Activated naive CD8-positive, alpha-beta T cell treated with anti-CD3 and anti-CD28 coated beads, Interleukin-2, amount 50 U/mL, for 24 hours (primary cell): Measurements from ENCODE around the gene SND1.
A peak's percentile ranks its signal among the peaks of the same experiment; 100 is the strongest.

Experiments
- ATAC-seq: fragments of 150-1000 bp; cut with Tn5 transposase; one replicate; pipeline ENCODE4 v1.10.0; 2021
- DNase-seq: peaks from one replicate; pipeline ENCODE4 v3.0.0; 2021
- H3K27ac Mint-ChIP-seq: one replicate; pipeline ENCODE4 v1.8.0; 2021; ENCODE audit warnings: mild to moderate bottlenecking, mixed read lengths
- H3K27me3 Mint-ChIP-seq: one replicate; pipeline ENCODE4 v1.8.0; 2021; ENCODE audit warnings: mixed read lengths
- H3K36me3 Mint-ChIP-seq: one replicate; pipeline ENCODE4 v1.8.0; 2021; ENCODE audit warnings: low read depth, mixed read lengths
- H3K4me1 Mint-ChIP-seq: one replicate; pipeline ENCODE4 v1.8.0; 2021; ENCODE audit warnings: mixed read lengths
- H3K4me3 Mint-ChIP-seq: one replicate; pipeline ENCODE4 v1.8.0; 2021; ENCODE audit warnings: mild to moderate bottlenecking, moderate library complexity, mixed read lengths
- H3K9me3 Mint-ChIP-seq: one replicate; pipeline ENCODE4 v1.8.0; 2021; ENCODE audit warnings: mixed read lengths

The SND1 gene

DNA sequence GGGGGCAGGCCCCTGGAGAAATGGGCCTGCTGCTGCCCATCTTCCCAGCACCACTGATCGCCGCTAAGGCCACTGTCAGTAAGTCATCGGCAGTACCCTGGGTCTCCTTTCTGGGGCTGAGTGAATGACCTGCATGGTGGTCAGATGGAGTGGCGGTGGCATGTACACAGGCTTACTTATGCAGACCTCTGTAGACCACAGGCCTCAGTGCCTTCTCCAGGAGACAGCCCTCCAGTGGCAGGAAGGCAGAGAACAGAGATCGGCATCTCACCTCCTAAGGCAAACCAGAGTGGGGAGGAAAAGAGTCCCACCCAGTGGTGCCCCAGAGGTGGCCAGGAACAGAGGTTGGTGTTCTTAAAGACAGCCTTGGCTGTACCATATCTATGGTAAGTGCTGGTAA lies 402.0 kb downstream of the SND1 start:
- Mint-ChIP-seq H3K27ac (no peak overlapping the region), H3K27me3 (no peaks in the 10 kb centered on the region), H3K4me3 (no peak overlapping the region), H3K9me3 (no peaks in the 10 kb centered on the region), H3K36me3 (peaks cover 17% of the 10 kb centered on the region), H3K4me1 (peaks cover 50% of the 10 kb centered on the region)
- no peak for ATAC-seq
- DNase-seq = no peak

DNA sequence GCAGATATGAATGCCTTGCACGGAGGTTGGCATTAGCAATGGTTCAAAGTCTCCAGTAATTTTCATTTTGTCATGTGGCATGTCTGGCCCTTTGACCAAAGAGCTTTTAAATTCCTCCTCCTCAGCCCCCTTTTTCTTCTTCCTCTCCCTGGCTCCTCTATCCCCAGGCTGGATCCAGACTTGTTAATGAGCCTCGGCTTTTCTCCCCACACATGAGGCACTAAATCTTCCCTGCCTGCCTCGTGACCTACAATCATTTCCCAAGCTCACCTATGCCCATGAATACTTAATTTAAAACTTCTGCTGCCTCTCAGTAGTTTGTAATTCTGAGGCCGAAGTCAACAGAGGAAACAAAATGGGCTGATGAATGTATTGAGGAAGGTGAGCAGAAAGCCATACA lies 402.5 kb downstream of the SND1 start:
- Mint-ChIP-seq H3K27me3 (no peaks in the 10 kb centered on the region), H3K27ac (no peak overlapping the region), H3K36me3 (peaks cover 14% of the 10 kb centered on the region), H3K9me3 (no peaks in the 10 kb centered on the region), H3K4me3 (no peak overlapping the region), H3K4me1 (peaks cover 50% of the 10 kb centered on the region)
- ATAC-seq (no peak), DNase-seq (no peak)

DNA sequence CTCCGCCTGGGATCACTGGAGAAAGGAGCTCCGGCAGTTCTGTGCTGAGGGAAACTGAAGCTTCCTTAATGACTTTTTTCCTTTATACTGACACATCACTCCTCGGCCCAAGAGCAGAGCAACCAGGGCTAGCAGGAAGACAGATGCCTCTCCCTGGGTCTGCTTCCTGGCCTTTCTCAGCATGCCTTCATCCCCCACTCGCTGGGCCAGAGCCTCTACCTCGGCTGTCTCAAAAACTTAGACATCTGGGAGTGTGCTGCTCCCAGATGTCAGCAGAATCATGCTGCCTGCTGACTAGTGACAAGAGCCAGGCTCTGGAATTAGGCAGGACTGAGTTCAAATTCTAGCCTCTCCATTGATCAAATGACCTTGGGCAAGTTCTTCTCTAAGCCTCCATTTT lies 403.6 kb downstream of the SND1 start:
- Mint-ChIP-seq H3K4me1 (peaks cover 54% of the 10 kb centered on the region), H3K9me3 (no peaks in the 10 kb centered on the region), H3K27ac (no peak overlapping the region), H3K27me3 (no peaks in the 10 kb centered on the region), H3K36me3 (peaks cover 14% of the 10 kb centered on the region), H3K4me3 (no peak overlapping the region)
- ATAC-seq (no peak), DNase-seq (no peak)

DNA sequence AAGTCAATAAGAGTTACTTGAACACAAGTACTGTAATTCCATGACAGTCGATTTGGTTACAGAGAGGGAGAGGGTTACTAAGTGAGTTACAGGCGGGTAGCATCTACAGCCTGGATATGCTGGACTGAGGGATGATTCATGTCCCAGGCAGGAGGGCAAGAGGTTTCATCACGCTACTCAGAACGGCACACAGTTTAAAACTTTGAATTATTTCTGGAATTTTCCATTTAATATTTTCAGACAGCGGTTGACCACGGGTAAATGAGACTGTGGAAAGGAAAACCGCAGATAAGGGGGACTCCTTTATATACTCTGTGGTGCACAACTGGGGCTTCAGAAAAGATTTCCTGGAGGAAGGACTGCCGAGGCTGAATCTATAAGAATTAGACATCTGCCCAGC lies 404.9 kb downstream of the SND1 start:
- DNase-seq (no peak), ATAC-seq (no peak)
- H3K36me3 Mint-ChIP-seq = peaks cover 12% of the 10 kb centered on the region
- no peak overlapping the region for H3K27ac Mint-ChIP-seq
- H3K9me3 Mint-ChIP-seq = no peaks in the 10 kb centered on the region
- peaks cover 48% of the 10 kb centered on the region for H3K4me1 Mint-ChIP-seq
- H3K4me3 Mint-ChIP-seq = no peak overlapping the region
- H3K27me3 Mint-ChIP-seq = no peaks in the 10 kb centered on the region

DNA sequence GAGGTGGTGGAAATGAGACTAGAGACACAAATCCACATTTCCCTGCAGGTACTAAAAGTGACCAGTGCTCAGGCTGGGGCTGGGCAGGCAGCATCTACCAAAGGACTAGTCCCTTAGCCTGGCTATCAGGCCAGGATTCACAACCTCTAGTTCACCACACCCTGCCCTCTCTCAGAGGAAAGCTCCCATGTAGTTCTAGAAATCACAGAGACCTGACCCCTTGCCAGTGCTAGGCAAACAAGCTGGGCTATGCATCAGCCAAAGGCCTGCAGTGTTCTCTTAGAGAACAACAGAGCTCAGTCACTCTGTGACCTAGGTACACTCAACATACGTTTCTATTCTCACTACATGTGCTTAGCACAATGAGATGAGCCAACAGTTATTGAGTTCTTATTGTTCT lies 405.9 kb downstream of the SND1 start:
- DNase-seq (no peak), ATAC-seq (no peak)
- no peaks in the 10 kb centered on the region for H3K27me3 Mint-ChIP-seq
- peaks cover 43% of the 10 kb centered on the region for H3K4me1 Mint-ChIP-seq
- H3K9me3 Mint-ChIP-seq = no peaks in the 10 kb centered on the region
- H3K36me3 Mint-ChIP-seq = peaks cover 12% of the 10 kb centered on the region
- no peak overlapping the region for H3K4me3 Mint-ChIP-seq
- no peak overlapping the region for H3K27ac Mint-ChIP-seq

DNA sequence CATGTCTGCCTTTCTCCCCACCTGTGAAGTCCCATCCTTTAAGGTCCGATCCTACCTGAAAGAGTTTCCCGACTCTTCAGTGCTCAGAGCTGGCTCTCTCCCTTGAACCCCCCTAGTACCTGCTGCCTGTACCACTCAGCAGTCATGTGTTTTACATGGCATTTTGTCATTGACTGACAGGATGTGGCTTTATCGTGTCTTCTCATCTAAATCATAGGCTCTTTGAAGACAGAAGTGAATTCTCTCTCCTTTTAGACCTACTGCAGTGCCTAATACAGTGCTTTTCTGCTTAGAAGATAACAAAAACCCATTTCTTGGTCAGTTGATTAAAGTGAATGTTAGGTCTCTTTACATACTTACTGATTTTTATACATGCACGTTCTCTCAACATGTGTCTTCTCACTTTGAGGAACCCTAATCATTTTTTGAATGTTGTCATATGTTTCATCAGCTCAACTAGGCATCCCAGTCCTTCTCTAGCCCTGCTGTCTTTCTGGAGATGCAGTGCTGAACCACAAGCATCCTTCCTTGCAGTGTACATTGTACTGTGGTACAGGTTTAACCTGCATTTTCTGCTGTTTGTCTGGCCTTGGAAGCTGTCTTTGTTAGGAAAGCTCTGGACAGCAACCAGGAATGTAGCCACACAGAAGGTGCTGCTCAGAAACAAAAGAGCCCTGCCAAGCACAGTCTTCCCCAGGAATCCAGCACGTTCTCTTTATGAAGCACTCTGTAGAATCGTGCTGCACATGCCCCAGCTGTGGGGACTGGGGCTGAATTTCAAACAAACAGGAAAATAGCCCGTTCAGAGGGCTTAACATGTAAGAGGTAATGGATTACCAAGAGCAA lies 407.4 kb downstream of the SND1 start:
- no peak overlapping the region for H3K4me3 Mint-ChIP-seq
- peaks cover 13% of the 10 kb centered on the region for H3K36me3 Mint-ChIP-seq
- peaks cover 46% of the 10 kb centered on the region for H3K4me1 Mint-ChIP-seq
- DNase-seq (no peak), ATAC-seq (peak; percentile 72)
- H3K27me3 Mint-ChIP-seq = no peaks in the 10 kb centered on the region
- H3K9me3 Mint-ChIP-seq = no peaks in the 10 kb centered on the region
- H3K27ac Mint-ChIP-seq = peak overlapping the region; percentile 28

DNA sequence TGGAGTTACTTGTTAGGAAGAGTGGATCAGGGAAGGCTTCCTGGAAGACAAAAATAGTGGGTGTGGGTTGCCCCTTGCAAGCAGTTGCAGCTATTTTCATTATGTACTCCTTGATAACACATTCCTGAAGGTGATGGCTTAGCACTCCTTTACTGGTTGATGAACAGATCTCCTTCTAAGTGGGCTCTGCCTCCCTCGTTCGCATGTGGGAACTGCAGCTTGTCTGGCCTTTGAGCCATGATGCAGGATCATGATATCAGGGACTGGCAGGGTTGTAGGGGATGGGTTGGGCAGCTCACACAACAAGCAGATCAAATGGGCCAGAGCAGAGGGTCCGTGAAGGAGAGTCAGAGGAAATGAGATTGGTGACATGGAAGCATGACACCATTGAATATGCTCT lies 408.0 kb downstream of the SND1 start:
- Mint-ChIP-seq H3K27ac (no peak overlapping the region), H3K4me1 (peaks cover 51% of the 10 kb centered on the region), H3K9me3 (no peaks in the 10 kb centered on the region), H3K27me3 (no peaks in the 10 kb centered on the region), H3K36me3 (peaks cover 16% of the 10 kb centered on the region), H3K4me3 (no peak overlapping the region)
- DNase-seq (no peak), ATAC-seq (no peak)

DNA sequence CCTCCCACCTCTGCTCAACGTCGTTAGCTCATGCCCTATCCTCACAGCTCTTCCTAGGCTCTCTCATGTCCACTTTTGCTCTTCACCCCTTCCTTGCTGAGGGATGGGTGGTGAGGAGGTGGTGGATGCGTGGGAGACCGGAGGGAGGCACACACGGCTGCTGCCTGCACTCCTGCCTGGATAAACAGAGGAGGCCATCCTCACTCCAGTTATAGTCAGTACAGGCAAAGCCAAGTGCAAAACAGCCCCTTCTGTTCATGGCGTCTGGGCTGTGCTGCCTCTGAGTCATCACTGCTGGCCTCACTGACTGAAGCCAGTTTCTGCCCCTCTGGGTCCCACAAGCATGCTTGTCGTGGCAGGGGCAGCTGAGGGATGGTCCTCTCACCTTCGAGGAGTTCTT lies 411.1 kb downstream of the SND1 start:
- Mint-ChIP-seq H3K9me3 (no peaks in the 10 kb centered on the region), H3K36me3 (peaks cover 15% of the 10 kb centered on the region), H3K4me3 (no peak overlapping the region), H3K27me3 (no peaks in the 10 kb centered on the region), H3K27ac (no peak overlapping the region), H3K4me1 (peaks cover 39% of the 10 kb centered on the region)
- ATAC-seq (no peak), DNase-seq (no peak)

DNA sequence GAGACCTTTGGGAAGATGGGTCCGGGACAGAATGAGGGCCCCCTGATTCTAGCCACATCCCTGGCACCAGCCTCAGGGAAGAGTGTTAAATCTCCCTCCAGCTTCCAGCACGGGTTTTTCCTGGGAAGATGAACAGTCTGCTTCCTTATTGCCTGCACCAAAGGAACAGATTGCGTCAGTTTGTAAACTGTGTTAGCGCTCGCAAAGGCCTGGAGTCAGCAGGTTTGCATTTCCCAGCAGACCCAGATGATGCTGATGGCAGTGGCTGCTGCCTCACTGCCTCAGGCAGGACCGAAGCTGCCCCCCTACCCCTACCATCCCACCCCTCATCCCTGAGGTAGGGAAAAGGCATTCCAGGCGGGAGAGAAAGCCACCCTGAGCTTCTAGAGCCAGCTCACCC lies 413.9 kb downstream of the SND1 start:
- DNase-seq (no peak), ATAC-seq (no peak)
- Mint-ChIP-seq H3K9me3 (no peaks in the 10 kb centered on the region), H3K36me3 (peaks cover 7% of the 10 kb centered on the region), H3K4me1 (peaks cover 30% of the 10 kb centered on the region), H3K4me3 (no peak overlapping the region), H3K27me3 (no peaks in the 10 kb centered on the region), H3K27ac (no peak overlapping the region)

DNA sequence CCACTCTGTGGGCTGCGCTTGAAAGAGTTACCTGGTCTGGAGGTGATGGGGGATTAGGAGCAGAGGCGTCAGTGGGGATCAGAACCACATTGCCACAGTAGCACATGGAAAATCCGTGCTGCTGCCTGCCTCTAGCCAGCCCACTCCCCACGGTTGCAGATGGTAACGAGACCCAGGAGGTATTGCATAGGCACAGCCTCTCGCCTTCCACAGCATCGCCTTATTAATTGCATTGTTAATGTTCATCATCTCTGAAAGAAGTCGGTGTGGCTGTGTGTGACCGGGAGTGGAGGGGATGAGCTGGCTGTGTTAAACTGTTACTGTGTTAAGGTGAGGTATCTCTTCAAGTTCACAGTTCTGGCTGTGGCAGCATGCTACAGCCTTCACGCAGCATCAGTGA lies 414.4 kb downstream of the SND1 start:
- Mint-ChIP-seq H3K36me3 (peaks cover 7% of the 10 kb centered on the region), H3K27ac (no peak overlapping the region), H3K4me3 (no peak overlapping the region), H3K9me3 (no peaks in the 10 kb centered on the region), H3K4me1 (peaks cover 31% of the 10 kb centered on the region), H3K27me3 (no peaks in the 10 kb centered on the region)
- no peak for DNase-seq
- no peak for ATAC-seq

DNA sequence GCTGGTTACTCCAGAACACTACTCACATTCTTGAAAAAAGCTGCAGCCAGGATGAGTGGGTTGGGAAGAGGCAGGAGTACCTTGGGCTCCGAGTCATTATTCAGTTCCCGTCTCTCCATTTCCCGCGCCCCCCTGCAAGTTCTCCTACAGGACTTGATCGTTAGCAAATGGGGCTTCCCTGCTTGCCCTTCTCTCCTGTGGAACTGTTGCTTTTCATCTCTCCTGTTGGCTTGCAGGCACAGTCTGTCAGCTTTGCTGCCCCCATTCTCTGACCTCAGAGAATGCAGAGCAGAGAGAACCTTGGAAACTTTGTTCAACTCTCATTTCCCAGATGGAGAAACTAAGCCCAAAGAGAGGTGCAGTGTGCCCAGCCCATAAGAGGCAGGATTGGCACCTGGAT lies 414.9 kb downstream of the SND1 start:
- Mint-ChIP-seq H3K36me3 (peaks cover 7% of the 10 kb centered on the region), H3K9me3 (no peaks in the 10 kb centered on the region), H3K27ac (no peak overlapping the region), H3K4me1 (peaks cover 31% of the 10 kb centered on the region), H3K27me3 (no peaks in the 10 kb centered on the region), H3K4me3 (no peak overlapping the region)
- no peak for ATAC-seq
- DNase-seq = no peak

DNA sequence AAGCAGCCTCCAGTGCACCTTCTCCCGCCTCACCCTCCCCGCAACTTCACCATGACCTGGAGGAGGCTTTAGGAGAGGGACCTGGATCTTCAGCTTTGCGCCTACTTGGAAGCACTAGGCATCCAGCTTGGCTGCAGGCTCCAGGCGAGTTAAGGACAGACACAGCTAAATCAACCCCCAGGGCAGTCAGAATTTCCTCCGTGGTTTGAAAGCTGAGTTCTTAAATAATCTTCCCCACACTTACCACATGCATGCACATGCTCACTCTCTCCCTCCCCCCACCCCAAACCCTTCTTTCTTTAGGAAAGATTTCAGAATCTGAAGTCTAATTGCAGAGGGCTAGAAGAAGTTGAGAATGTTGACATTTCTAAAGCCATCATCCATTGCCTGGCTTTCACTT lies 416.0 kb downstream of the SND1 start:
- Mint-ChIP-seq H3K36me3 (peaks cover 7% of the 10 kb centered on the region), H3K4me1 (peaks cover 31% of the 10 kb centered on the region), H3K27ac (no peak overlapping the region), H3K4me3 (no peak overlapping the region), H3K9me3 (no peaks in the 10 kb centered on the region), H3K27me3 (no peaks in the 10 kb centered on the region)
- DNase-seq (no peak), ATAC-seq (no peak)

DNA sequence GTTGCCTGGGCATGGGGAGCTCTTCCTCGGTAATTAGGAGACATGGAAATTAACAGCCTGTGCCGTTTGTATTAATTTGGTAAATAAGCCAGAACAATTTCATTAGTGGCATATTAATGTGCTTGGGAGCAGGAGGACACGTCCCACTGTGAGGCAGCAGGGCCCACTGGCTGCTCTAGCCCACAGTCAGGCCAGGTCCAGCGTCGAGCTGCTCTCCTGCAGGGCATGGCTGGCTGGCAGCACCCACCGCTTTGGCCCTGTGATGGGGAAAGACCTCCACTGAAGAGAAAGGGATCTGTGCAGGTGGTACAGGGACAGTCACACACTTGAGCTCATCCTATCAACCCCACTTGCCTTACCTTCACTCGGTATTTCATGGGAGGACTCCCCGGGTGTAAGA lies 416.8 kb downstream of the SND1 start:
- no peak for DNase-seq
- H3K4me1 Mint-ChIP-seq = peaks cover 31% of the 10 kb centered on the region
- H3K27me3 Mint-ChIP-seq = no peaks in the 10 kb centered on the region
- H3K9me3 Mint-ChIP-seq = no peaks in the 10 kb centered on the region
- no peak overlapping the region for H3K4me3 Mint-ChIP-seq
- H3K36me3 Mint-ChIP-seq = peaks cover 5% of the 10 kb centered on the region
- H3K27ac Mint-ChIP-seq = no peak overlapping the region
- ATAC-seq = no peak

DNA sequence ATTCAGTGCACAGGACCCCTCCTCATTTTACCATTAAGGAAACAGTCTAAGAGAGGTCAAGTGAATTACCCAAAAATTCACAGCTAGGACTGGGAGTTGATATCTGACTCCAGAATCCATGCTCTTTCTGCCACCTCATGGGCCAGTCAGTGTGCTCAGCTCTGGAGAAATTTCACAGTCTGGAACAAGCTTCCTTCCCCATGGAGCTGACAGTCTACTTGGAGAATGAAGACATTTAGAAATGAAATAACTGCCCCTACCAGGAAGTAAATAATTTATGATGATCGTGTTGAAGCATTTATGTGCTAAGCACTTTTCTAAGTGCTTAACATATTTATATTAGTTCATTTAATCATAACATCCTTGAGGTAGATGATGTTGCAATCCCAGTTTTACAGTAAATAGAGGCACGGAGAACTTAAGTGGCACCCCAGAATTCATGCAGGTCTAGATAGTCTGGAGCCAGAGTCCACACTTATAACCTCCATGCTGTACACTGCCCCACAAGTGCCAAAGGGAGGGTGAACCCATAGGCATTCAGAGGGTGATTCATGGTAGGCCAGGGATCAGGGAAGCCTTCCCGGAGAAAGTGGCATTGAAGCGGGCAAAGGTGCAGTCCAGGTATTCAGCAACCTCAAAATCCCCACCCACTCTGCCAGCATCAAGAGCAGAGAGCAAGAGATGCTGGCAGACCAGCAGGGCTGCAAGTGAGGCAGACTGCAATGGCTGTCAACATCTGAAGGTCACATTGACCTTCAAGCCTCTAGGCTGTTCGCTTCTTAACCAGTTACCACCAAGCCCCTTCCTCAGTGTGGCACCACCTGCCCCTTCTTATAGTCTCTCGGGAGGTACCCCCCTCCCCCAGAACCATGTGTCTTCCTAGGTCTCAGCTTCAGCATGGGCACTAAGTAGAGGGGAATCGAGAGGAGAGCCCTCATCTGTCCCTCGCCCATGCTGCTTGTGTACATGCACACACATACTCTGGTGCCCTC lies 417.7 kb downstream of the SND1 start:
- Mint-ChIP-seq H3K4me3 (no peak overlapping the region), H3K9me3 (no peaks in the 10 kb centered on the region), H3K27me3 (no peaks in the 10 kb centered on the region), H3K4me1 (peaks cover 26% of the 10 kb centered on the region), H3K36me3 (peaks cover 4% of the 10 kb centered on the region), H3K27ac (no peak overlapping the region)
- ATAC-seq = no peak
- DNase-seq = no peak

DNA sequence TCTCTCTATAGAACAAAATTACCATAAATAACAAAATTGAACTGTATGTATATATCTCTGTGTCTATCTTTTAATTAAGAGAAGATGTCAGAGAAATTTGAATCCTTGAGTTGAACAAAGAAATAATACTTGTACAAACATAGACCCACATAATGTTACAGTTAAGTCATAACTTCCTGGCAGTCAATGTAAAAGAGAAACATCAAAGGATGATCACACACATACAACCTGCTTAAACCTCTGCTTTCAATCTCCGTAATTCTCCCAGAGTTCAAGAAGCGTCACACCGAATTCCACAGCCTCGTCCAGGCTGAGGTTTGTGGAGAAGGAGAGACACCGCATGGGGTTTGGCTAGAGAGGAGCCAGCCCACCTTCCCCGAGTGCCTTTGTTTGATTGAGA lies 419.4 kb downstream of the SND1 start:
- ATAC-seq (no peak), DNase-seq (no peak)
- no peaks in the 10 kb centered on the region for H3K36me3 Mint-ChIP-seq
- H3K4me3 Mint-ChIP-seq = no peak overlapping the region
- H3K9me3 Mint-ChIP-seq = no peaks in the 10 kb centered on the region
- no peak overlapping the region for H3K27ac Mint-ChIP-seq
- peaks cover 23% of the 10 kb centered on the region for H3K4me1 Mint-ChIP-seq
- H3K27me3 Mint-ChIP-seq = no peaks in the 10 kb centered on the region
